ENCODE results near the gene ZNF488. TPM values are rescaled to one million over a fixed set of nuclear protein-coding genes. Genes with fewer than 3 reads are reported as not detected.

The ZNF488 gene
- total and polyA plus RNA-seq, 8 donors = 0.38 to 3.1 (median 2.0) TPM

- TF ChIP-seq CTCF (IDR thresholded peaks at IDR 0.05) = no peak
- ATAC-seq (no peak), DNase-seq (no peak)
- Histone ChIP-seq H3K36me3 (no peaks in the 10 kb centered on the region), H3K27me3 (peaks cover 0 to 10% of the 10 kb centered on the region in 2 donors), H3K4me1 (no peaks in the 10 kb centered on the region), H3K27ac (no peak overlapping the region), H3K9me3 (no peaks in the 10 kb centered on the region), H3K4me3 (no peak overlapping the region)
- intact Hi-C loops (cut with DNase I) = no loop called here
Measured at GRCh38 chr10:47371629-47372485, 12.2 kb downstream of the ZNF488 start.

- Histone ChIP-seq H3K4me1 (no peaks in the 10 kb centered on the region), H3K27me3 (peaks cover 0 to under 1% of the 10 kb centered on the region in 2 donors), H3K4me3 (no peak overlapping the region), H3K9me3 (no peaks in the 10 kb centered on the region), H3K27ac (no peak overlapping the region), H3K36me3 (no peaks in the 10 kb centered on the region)
- no peak for TF ChIP-seq CTCF (IDR thresholded peaks at IDR 0.05)
- intact Hi-C loops (cut with DNase I) = no loop called here
- ATAC-seq (no peak), DNase-seq (no peak)
Measured at GRCh38 chr10:47370878-47371277, 13.2 kb downstream of the ZNF488 start.

GRCh38 chr10:47370015-47370767 lies 13.9 kb downstream of the ZNF488 start:
- Histone ChIP-seq H3K36me3 (no peaks in the 10 kb centered on the region), H3K27me3 (no peaks in the 10 kb centered on the region), H3K4me3 (no peak overlapping the region), H3K4me1 (no peaks in the 10 kb centered on the region), H3K27ac (no peak overlapping the region), H3K9me3 (no peaks in the 10 kb centered on the region)
- intact Hi-C loops (cut with DNase I) = no loop called here
- DNase-seq (no peak), ATAC-seq (no peak)
- TF ChIP-seq CTCF (IDR thresholded peaks at IDR 0.05) = no peak

- intact Hi-C loops (cut with DNase I) = no loop called here
- ATAC-seq (no peak), DNase-seq (no peak)
- H3K9me3 ChIP-seq = no peaks in the 10 kb centered on the region
- TF ChIP-seq CTCF (IDR thresholded peaks at IDR 0.05) = no peak
- H3K27ac ChIP-seq = no peak overlapping the region
- H3K27me3 ChIP-seq = no peaks in the 10 kb centered on the region
- H3K4me3 ChIP-seq = no peak overlapping the region
- H3K36me3 ChIP-seq = no peaks in the 10 kb centered on the region
- no peaks in the 10 kb centered on the region for H3K4me1 ChIP-seq
Measured at GRCh38 chr10:47369251-47369894, 14.7 kb downstream of the ZNF488 start.

All from left lung (tissue), 10 donors.